ENCODE data around the gene INSRR. TPM values are rescaled to one million over a fixed set of nuclear protein-coding genes. Genes with fewer than 3 reads are reported as not detected.

Gene INSRR
- total RNA-seq, 1 experiment from 2014 or later: 0.11 TPM

GRCh38 chr1:156804026-156804425 lies 54.9 kb downstream of the INSRR start:
- DNase-seq (ENCODE audit: low spot score) (no peak), ATAC-seq (no peak)
- TF ChIP-seq NFYB (CRISPR knock-in tag; conservative IDR thresholded peaks at IDR 0.05; ENCODE audit: low read depth) (no peak), CDX4 (CRISPR knock-in tag; IDR thresholded peaks at IDR 0.05; ENCODE audit: borderline replicate concordance) (no peak), CTCF (IDR thresholded peaks at IDR 0.05) (no peak), FOXP4 (CRISPR knock-in tag; IDR thresholded peaks at IDR 0.05) (no peak), EMX1 (CRISPR knock-in tag; IDR thresholded peaks at IDR 0.05) (no peak), ZNF532 (CRISPR knock-in tag; IDR thresholded peaks at IDR 0.05; ENCODE audit: borderline replicate concordance) (no peak), ZNF416 (CRISPR knock-in tag; IDR thresholded peaks at IDR 0.05) (no peak)
- Mint-ChIP-seq H3K4me3 (no peak overlapping the region), H3K27me3 (ENCODE audit: low read depth) (no peaks in the 10 kb centered on the region), H3K36me3 (peaks cover 21% of the 10 kb centered on the region), H3K4me1 (no peaks in the 10 kb centered on the region), H3K9me3 (no peaks in the 10 kb centered on the region), H3K27ac (no peak overlapping the region)
- ChIA-PET CTCF (interaction anchor here (1.9 to 3.9 kb wide), 2 partner anchors 10 to 55 kb away, joined by 5 to 20 read pairs; partner anchors contain the start of genes INSRR and NTRK1), POLR2A (no interaction called here)

- POLR2A ChIA-PET: no interaction called here
- CTCF ChIA-PET: interaction anchor here (0.5 to 3.9 kb wide), 7 partner anchors 11 to 142 kb away, joined by 3 to 20 read pairs (median 3); partner anchors contain the start of genes INSRR, LRRC71 and NTRK1
- no peak for TF ChIP-seq EMX1 (CRISPR knock-in tag; IDR thresholded peaks at IDR 0.05)
- TF ChIP-seq CREM (CRISPR knock-in tag; IDR thresholded peaks at IDR 0.05): no peak
- no peak for TF ChIP-seq ESRRA (CRISPR knock-in tag; IDR thresholded peaks at IDR 0.05; ENCODE audit: borderline replicate concordance)
- no peak for TF ChIP-seq ATF3 (CRISPR knock-in tag; conservative IDR thresholded peaks at IDR 0.05)
- TF ChIP-seq CREB1 (CRISPR knock-in tag; IDR thresholded peaks at IDR 0.05): no peak
- no peak for TF ChIP-seq SOX15 (CRISPR knock-in tag; IDR thresholded peaks at IDR 0.05)
- TF ChIP-seq E2F4 (CRISPR knock-in tag; IDR thresholded peaks at IDR 0.05; ENCODE audit: borderline replicate concordance, low read depth): no peak
- no peak for TF ChIP-seq ZNF121 (CRISPR knock-in tag; IDR thresholded peaks at IDR 0.05)
- no peak for TF ChIP-seq ZNF281 (CRISPR knock-in tag; IDR thresholded peaks at IDR 0.05)
- TF ChIP-seq TEAD1 (CRISPR knock-in tag; IDR thresholded peaks at IDR 0.05): no peak
- no peak for TF ChIP-seq MXD4 (CRISPR knock-in tag; IDR thresholded peaks at IDR 0.05; ENCODE audit: borderline replicate concordance)
- no peak for TF ChIP-seq NFYB (CRISPR knock-in tag; conservative IDR thresholded peaks at IDR 0.05; ENCODE audit: low read depth)
- no peak for TF ChIP-seq NR2C2 (CRISPR knock-in tag; IDR thresholded peaks at IDR 0.05)
- TF ChIP-seq HMGA2 (CRISPR knock-in tag; IDR thresholded peaks at IDR 0.05): no peak
Measured at GRCh38 chr1:156803086-156803851, 55.6 kb downstream of the INSRR start.

More at GRCh38 chr1:156803086-156803851, 55.6 kb downstream of the INSRR start:
- H3K9me3 Mint-ChIP-seq: no peaks in the 10 kb centered on the region
- DNase-seq (ENCODE audit: low spot score) (no peak), ATAC-seq (no peak)
- no peaks in the 10 kb centered on the region for H3K4me1 Mint-ChIP-seq
- H3K27ac Mint-ChIP-seq: no peak overlapping the region
- no peaks in the 10 kb centered on the region for H3K27me3 Mint-ChIP-seq (ENCODE audit: low read depth)
- H3K4me3 Mint-ChIP-seq: no peak overlapping the region
- H3K36me3 Mint-ChIP-seq: peaks cover 23% of the 10 kb centered on the region
